HS-5 (cell line): ENCODE results near the gene ARHGAP9.

Experiments used
- DNase-seq: peaks from one replicate; pipeline ENCODE4 v3.0.0-alpha.2; 2012; ENCODE audit warnings: low read depth

The ARHGAP9 gene

GRCh38 chr12:57472391-57472790, 7.3 kb downstream of the ARHGAP9 start:
- DNase-seq: no peak

DNA sequence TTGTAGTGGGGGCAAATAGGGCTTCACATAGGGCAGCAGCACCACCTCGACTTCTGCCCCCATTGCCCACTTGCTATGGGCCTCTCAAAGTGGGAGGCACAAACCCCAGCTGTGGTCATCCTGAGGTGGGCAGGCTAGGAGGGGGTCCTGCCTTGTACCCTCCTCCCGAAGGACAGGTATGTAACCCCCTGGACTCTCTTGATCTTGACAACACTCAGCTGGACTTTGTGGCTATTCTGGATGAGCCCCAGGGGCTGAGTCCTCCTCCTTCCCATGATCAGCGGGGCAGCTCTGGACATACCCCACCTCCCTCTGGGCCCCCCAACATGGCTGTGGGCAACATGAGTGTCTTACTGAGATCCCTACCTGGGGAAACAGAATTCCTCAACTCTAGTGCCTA, 8.0 kb downstream of the ARHGAP9 start:
- DNase-seq: no peak

GRCh38 chr12:57470970-57471656, 8.6 kb downstream of the ARHGAP9 start:
- DNase-seq: no peak

GRCh38 chr12:57470286-57470969, 9.2 kb downstream of the ARHGAP9 start:
- no peak for DNase-seq

DNA sequence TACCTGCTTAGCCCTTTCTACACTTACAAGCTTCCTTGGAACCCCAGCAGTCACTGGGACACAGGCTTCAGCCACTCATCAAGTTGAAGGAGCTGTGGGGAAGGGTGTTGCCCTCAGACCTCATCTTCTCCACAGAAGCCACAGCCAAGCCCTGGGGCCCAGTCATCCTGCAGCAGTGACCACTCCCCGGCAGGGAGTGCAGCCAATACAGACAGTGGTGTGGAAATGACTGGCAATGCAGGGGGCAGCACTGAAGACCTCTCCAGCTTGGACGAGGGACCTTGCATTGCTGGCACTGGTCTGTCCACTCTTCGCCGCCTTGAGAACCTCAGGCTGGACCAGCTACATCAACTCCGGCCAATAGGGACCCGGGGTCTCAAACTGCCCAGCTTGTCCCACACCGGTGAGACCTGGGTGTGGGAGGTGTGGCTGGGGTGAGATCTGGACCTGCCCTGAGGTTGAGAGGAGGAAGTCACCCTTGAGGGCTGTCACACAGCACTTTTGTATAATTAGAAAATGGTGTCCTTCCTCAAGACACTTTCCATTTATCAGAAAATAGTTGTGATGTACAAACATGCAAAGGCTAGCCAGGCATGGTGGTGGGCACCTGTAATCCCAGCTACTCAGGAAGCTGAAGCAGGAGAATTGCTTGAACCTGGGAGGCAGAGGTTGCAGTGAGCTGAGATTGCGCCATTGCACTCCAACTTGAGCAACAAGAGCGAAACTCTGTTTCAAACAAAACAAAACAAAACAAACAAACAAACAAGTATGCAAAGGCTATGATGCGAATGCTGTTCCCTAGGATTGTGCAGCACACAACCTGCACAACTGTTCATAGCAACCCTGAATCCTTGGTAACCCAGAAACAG, 10.1 kb downstream of the ARHGAP9 start:
- no peak for DNase-seq

DNA sequence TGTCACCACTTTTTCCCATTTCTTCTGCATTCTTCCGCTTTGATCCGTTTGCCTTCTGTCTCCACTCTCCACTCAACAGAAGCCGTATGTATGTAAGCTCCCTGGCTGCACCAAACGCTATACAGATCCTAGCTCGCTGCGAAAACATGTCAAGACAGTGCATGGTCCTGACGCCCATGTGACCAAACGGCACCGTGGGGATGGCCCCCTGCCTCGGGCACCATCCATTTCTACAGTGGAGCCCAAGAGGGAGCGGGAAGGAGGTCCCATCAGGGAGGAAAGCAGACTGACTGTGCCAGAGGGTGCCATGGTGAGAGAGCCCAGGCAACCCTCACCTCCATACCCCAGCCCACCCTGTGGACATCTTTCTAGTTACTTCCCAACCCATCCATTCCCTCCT, 11.8 kb downstream of the ARHGAP9 start:
- DNase-seq: no peak

DNA sequence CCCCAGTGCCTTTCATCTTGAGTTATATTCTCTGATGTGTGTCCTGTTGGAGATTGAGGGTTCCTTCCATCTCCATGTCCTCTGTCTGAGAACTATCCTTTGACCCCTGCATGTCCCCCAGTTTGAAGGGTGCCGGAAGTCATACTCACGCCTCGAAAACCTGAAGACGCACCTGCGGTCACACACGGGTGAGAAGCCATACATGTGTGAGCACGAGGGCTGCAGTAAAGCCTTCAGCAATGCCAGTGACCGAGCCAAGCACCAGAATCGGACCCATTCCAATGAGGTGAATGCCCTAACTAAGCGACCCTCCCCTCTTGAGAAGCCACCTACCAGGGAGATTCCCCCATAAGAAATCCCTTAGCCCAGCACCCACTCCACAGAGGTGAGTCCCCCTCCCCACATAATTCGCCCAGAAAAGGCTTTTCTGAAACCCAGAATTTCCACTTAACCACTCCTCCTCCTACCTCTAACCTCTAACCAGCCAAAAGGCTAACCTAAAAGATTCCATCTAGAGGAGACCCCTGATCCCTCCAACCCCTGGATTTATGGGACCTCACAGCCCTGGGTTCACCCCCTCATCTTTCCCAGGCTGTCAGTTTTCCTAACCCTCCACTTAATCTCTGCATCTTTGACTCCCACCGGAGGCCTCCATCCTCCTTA, 12.3 kb downstream of the ARHGAP9 start:
- no peak for DNase-seq

GRCh38 chr12:57465747-57466505, 13.7 kb downstream of the ARHGAP9 start:
- no peak for DNase-seq

- no peak for DNase-seq
Observed at GRCh38 chr12:57465030-57465746, 14.5 kb downstream of the ARHGAP9 start.

DNA sequence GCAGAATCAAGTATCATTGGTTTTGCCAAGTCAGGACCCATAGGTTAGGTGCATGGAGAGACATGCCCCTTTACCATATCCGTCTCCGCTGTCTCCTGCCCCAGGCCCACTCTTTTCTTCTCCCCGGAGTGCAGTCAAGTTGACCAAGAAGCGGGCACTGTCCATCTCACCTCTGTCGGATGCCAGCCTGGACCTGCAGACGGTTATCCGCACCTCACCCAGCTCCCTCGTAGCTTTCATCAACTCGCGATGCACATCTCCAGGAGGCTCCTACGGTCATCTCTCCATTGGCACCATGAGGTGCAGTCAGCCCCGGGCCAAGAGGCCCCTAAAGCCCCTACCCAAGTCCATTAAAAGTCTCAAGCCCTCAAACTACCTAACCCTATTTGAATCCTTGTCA, 15.1 kb downstream of the ARHGAP9 start:
- no peak for DNase-seq

DNA sequence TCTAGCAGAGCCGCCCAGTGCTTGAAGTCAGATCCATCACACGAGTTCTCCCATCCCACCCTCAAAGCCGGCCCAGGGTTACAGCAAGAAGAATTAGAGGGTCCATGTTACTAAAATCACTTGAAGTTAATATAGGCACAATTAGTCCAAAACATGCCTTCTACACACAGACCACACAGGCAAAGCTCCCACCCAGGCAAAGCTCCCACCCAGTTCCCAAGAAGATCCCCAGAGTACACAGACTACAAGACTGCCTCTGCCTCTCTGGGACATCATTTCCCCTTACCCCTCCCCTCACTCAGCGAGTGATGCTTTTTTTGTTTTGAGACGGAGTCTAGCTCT, 16.8 kb downstream of the ARHGAP9 start:
- DNase-seq: no peak

GRCh38 chr12:57462251-57462911, 17.3 kb downstream of the ARHGAP9 start:
- peak; percentile 87 for DNase-seq

DNA sequence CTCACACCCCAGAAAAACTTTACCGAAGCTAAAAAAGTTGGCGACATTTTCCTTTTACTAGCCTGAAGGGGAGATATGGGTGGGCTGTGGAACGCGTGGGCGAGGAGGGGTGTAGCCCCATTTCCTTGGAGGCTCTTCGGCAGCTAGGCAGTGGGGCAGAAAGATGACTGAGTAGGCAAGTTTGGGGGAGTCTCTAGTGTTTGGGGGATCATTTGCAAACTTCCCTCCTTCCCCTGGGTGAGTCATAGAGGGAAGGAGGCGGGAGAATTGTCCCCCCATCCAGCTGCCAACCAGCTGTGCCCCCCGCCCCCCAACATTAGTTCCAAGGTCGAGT, 17.8 kb downstream of the ARHGAP9 start:
- DNase-seq: no peak

DNA sequence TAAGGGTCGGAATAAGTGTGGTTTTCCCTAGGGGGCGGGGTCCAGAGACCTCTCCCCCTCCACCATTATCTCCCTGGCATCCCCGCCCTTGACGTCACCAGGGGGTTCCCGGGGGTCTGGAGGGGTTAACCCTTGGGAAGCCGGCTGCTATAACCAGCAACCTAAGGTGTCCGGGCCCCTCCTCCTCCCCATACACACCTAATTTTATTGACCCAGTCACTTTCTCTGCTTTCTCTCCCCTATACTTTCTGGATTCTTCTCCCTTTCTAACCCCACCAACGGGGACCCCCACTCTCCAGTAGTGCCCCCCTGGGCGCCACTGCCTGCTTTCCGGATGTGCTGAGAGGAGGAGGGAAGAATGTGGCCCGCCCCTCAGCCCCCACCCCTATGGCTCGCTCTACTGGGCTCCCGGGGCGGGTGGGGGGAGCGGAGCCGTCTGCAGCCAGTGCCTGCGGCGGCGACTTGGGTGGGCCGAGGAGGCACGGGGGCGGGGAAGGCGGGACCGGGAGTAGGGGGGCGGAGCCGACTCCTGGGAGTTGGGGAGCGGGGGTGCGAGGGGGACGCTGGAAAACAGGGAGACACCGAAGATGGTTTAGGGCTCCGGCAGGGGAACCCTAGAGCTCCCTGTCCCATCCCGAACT, 18.3 kb downstream of the ARHGAP9 start:
- no peak for DNase-seq

DNA sequence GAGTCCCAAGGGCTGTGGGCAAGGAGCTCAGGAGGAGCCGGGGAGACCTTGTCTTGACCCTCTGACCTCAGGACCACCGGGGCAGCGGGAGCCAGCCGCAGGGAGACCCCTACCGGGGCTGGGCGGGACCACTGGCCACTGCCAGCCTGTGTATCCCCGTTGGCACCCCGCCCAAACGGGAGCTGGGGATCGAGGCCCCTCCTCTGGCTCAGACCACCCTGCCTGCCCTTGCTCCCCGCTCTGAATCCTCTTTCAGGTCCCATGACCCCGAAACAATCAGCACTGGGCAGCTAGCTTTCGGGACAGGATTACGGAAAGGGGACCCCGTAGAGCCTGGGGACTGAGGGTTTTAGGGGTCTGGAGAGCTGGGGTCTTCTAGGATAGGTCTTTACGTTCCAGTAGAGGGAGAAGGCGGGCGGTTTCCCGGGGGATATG, 18.8 kb downstream of the ARHGAP9 start:
- DNase-seq: no peak

- DNase-seq: no peak
Observed at GRCh38 chr12:57460468-57460784, 19.2 kb downstream of the ARHGAP9 start.

GRCh38 chr12:57459750-57460467, 19.8 kb downstream of the ARHGAP9 start, which contains the start of gene GLI1:
Gene GLI1, plus strand, starts transcription at chr12:57459785. Its CDS starts 3,907 bp downstream, at chr12:57463692.
- DNase-seq: no peak

- DNase-seq: peak; percentile 92
Observed at GRCh38 chr12:57459055-57459749, 20.5 kb downstream of the ARHGAP9 start.

- no peak for DNase-seq
Observed at GRCh38 chr12:57458665-57459054, 21.0 kb downstream of the ARHGAP9 start.
